HG02852 (cell line): ENCODE results near the gene SH3PXD2A.
"Not testable (repeated sequence)": the region's sequence is repeated elsewhere in the genome, so short reads cannot be mapped to it uniquely, and the experiment has no call there.

Experiments
- ATAC-seq: cut with Tn5 transposase; IDR thresholded peaks from one replicate; pipeline ENCODE4 v1.9.1; 2021; ENCODE audit warnings: mild to moderate bottlenecking, moderate library complexity; ENCODE audit not compliant: unreplicated experiment

The SH3PXD2A gene

DNA sequence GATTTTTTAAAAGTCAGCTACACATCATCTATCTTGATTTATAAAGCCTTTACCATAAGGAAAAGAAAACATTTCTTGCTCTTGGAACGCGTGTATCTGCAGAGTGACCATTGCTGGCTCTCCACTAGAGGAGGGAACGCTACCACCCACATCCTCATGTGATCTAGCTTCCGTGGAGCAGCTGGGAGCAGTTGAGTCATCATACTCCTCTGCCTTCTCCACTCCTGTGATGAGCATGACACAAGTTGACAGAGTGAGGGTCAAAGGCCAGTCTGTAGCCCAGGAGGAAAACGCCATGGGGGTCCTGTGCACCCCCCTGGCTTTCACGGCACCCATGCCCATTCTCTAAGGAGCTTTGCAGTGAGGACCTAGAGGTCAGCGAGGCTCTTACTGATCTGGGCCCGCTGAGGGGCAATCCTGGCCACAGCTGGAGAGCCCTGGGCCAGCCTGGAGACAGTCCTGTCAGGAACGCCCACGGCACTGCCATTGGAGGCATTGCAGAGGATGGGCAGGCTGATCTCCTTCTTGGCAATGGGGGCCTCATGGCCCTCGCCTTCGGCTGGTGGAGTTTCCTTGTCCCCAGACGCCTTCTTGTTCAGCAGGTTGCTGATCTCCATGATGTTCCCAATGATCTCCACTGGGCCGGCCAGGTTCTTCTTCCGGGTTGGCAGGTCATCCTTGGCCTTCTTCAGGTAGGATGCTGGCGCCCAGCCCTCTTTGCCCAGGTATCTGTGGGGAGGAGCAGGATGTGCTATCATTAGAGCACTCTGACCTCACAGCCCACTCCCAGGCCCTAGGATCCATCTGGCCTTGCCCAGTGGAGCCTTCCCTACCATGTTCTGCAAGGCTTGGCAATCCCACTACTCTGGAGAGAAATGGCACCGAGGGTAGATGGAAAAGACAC lies 242.7 kb downstream of the SH3PXD2A start:
- no peak for ATAC-seq

DNA sequence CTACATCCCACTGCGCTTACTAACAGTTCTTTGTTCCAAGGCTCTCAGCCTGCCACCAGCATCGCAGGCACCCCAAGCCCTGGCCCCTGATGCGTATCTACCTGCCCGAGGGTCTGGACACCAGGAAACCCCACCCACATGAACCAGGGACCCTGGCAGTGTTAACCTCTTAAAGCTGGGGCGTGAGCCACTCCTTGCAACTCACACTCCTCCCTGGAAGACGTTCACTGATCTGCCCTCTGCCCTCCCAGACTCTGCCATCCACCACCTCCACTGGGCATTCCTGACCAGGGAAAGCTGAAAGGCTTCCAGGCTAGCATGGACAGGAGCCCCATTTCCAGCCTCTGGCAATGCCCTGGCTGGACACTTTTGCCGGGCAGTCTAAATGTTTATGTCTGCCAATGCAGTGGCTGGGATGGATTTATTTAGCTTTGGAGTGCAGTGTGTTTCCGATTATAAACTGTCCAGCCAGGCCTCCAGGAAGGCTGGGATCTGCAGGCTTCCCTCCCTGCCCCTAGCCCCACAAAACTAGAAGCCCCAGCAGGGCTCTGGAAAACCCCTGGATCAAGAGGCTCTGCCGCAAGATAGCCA lies 244.4 kb downstream of the SH3PXD2A start:
- ATAC-seq: no peak

DNA sequence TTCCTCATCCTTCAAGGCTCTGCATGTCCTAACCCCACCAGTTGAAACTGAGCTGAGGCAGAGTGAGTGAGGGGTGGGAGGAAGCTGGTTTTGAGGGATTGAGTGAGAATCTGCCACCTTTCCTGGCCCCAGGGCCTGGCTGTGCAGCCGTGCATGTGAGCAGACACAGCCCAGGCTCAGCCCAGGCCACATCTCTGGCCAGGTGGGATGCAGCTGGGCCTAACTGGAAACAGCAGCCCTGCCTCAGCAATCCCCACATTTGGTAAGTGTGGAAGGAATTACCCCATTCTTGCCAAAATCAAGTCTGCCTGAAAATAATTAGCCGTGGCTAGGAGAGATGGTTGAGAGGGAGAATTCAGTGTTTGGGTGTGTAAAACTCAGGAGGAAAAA lies 245.3 kb downstream of the SH3PXD2A start:
- ATAC-seq: no peak

DNA sequence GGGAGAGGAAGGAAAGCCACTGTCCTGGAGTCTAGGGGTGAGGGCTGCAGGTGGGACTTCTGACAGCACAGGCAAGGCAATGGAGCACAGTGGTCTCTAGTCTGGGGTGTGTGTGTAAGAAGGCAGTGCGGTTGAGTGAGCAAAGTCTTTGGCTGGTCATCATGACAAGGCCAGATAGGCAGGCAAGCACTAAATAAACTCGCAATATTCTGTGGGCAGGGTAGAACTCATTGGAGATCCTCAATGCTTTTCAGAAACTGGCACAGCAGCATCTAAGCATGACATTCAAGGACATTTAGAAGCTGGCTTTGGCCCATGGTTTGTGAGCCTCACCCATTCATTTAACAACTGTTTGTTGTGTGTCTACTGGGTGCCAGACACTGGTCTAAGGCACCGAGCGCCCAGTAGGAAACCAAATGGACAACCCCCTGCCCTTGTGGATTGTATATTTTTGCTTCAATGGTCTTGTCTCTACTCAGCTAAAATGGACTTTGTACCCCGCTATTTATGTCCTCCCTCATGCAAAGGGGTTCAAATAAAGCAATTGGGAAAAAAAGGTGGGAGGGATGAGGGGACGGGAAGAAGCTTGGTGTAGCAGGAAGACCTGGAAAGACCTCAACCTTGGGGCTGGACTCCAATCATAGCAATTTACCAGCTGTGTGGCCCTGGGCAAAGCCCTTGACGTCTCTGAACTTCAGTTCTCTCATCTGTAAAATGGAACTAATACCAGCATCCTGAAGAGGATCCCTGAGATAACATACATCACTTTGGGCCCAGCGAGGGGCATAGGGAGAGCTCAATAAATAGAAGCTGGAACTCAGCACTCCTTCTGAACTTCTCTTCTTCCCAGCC lies 245.9 kb downstream of the SH3PXD2A start:
- ATAC-seq: no peak

DNA sequence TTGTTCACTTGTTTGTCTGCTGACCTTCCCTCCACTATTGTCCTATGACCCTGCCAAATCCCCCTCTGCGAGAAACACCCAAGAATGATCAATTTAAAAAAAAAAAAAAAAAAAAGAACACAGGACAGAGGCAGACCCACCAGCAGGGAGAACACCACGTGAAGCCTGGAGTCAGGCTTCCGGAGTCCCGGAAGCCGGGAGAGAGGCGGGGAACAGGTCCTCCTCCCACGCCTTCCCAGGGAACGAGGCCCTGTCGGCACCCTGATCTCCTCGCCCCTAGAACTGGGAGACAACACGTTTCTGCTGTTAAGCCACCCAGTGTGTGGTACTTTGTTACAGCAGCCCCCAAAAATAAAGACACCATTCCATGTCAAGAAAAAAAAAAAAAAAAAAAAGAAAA lies 247.3 kb downstream of the SH3PXD2A start:
- ATAC-seq: not testable (repeated sequence)

DNA sequence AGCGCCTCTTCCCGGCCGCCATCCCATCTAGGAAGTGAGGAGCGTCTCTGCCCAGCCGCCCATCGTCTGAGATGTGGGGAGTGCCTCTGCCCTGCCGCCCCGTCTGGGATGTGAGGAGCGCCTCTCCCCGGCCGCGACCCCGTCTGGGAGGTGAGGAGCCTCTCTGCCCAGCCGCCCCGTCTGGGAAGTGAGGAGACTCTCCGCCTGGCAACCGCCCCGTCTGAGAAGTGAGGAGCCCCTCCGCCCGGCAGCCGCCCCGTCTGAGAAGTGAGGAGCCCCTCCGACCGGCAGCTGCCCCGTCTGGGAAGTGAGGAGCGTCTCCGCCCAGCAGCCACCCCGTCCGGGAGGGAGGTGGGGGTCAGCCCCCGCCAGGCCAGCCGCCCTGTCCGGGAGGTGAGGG lies 248.3 kb downstream of the SH3PXD2A start:
- not testable (repeated sequence) for ATAC-seq

DNA sequence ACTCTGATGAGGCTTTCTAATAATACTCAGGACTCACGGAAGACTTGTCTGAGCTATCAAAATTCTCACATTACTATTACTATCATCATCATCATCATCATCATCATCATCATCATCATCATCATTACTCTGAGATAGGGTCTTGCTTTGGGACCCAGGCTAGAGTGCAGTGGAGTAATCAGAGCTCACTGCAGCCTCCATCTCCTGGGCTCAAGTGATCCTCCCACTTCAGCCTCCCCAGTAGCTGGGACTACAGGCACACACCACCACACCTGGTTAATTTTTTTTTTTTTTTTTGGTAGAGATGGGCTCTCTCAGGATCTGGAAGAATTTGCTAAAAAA lies 249.3 kb downstream of the SH3PXD2A start:
- not testable (repeated sequence) for ATAC-seq

DNA sequence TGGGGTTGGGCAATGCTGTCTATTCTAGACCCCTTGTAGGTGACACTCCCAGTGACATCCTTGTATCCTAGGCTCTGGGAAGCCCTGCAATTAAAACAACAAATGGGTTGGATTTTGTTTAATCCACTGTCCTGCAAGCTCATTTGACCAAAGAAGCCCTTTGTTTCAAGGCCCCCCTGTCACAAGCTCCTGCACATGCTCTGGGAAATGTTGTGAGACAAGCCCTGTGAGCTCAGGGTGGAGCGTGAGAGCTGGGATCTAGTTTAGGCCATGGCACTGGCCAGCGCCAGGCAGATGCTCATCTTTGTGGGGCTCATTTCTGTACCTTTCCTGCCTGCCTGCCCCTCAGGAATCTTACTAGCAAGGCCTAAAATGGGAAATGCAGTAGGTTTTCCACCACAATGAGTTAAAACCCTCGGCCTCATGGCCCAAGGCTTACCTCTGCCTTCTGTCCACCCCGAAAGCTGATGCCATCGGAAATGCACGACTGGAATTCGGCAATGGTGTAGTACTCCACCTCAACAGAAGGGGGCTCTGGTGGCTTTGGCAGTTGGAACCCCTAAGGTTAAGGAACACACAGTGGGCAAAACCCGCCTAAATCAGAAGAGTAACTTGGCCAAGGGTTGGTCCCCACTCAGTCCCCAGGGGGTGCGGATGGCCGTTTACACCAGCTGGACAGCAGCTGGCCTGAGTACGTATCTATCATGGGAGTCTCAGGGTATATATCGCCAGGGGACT lies 249.8 kb downstream of the SH3PXD2A start:
- ATAC-seq: no peak

DNA sequence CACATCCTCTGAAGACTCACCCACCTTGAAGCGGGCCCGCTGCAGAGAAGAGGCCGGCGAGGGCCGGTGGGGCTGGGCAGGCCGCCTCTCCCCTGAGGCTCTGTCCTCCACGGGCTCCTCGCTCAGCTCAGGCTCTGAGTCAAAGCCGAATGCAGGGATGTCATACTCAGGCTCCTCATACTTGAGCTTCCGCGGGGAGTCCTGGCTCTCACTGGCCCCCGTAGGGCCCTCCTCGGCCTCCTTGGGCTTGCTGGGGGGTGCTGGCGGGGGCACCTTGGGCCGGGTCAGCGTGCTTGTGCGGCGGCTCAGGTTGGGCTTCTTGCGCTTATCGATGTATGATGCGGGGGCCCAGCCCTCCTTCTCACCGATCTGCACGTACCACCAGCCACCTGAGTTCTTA lies 252.0 kb downstream of the SH3PXD2A start:
- ATAC-seq: no peak

DNA sequence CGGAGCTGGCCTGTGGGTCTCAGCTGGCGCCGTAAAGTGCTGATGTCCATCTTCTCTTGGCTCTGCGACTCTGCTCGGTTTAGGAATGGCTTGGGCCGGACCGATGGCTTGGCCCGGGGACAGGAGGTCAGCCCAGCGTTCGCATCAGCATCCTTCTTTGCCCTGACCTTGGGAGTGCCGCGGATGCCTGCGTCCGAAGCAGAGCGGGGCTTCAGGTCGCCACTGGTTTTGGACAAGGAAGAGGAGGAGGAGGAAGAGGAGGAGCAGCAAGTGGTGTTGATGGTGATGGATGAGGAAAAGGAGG lies 252.6 kb downstream of the SH3PXD2A start:
- ATAC-seq: no peak

DNA sequence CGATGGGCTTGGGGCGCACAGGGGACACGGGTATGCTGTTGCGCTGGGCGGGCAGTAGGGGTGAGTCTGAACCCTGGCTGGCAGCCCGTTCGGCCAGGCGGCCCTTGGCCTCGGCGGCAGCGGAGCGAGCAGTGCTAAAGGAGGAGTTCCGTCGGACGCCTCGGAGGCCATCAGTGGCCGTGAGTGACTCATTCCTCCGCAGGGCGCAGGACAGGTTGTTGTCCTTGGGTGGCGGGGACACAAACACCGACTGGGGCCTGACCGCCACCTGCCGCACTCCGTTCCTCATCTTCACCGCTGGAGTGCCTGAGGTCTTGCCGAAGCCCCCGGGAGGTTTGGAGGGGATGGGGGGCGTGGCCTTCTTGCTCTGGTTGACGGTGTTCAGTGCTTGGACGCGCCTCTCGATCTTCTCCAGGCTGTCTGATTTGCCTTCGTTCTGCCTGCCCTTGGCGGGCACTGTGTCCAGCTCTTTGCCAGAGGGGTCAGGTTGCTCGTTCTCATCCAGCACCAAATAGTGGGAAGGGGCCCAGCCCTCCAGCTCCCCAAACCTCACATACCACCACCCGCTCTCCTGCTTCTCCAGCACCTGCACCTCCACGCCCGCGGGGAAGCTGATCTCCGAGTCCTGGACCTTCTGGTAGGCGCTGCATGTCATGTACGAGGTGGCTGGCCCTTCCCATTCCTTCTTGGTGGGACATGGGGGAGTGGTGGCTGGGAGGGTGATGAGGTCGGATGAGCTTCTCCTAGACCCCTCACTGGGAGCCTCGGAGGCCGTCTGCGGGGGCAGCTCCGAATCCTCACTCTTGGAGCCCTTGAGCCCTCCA lies 253.1 kb downstream of the SH3PXD2A start:
- no peak for ATAC-seq

DNA sequence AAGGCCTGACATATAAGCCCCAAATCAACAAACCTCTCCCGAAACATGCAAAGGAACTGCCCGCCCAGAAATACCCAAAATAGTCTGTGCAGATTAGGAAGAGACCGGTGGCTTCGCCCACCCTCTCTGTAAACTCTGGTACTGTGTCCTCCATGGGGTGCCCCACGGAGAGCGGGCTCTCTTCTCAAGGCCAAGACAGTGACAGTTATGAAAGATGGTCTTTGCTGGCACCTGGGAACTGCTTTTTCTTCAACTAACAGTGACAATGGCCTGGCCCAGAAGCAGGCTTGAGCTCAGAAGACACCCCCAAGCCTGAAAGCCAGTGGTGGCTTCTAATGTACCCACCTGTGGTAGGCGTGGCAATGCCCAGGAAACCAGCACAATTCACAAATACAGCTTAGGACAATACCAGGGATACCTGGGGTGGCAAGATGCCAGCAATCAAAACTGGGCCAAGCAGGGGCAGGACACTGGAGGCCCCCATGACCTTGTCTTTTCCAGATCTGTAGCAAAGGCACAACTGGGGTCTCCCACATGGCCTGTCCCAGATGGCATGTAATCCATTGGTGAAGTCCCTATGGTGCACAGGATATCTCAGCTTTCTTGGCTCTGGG lies 254.3 kb downstream of the SH3PXD2A start:
- no peak for ATAC-seq

DNA sequence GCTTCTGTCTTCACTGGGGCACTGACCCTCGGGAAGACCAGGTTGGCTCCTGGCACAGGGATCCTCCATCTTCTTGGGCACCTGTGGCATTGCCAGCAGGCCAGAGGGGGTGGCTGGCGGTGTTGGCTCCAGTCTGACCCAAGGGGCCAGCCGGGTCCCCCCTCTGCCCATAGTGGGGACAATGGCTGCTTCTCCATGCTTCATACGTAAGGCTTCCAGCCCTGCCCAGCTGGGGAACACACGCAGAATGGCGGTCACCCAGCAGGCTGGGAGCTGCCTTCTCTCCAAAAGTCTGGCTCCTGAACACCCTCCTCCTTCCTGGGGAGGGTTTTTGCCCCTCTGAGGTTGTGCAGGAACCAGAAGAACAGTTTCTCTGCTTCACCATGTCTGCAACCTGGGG lies 255.1 kb downstream of the SH3PXD2A start:
- ATAC-seq: no peak

DNA sequence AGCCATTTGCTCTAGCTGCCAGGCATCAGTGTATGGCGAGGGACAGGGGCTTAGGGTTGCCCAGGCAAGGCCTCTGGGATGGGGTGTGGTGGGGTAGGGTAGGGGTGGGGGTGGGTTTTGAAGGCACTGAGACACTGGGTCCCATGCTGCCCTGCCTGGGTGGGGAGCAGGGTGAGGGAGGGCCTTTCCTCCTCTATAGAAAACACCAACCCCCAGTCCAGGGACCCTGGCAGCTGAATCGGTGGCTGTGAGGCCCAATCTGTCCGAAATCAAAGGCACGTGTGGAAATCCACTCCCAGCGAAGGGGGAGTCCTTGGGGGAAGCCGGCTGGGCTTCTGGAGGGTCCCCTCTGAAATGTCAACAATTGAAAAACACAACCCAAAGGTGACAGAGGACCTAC lies 255.5 kb downstream of the SH3PXD2A start:
- ATAC-seq: no peak

DNA sequence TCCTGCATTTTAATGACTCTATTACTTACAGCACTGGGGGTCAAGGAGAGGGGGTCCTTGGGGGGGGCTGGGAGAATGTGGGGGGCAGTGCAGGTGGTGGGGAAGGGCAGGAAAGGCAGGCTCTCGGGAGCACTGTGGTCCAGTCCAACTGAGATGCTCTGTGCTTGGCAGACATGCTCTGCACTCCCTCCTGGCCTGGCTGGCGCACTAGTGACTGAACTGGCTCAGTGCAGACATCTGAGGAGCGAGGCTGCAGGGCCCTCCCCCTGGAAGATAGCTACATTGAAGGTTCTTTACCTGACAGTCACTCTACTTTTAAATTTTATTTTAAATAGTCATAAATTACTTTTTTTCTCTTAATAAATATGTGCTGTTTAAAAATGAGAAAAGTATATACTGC lies 256.2 kb downstream of the SH3PXD2A start:
- no peak for ATAC-seq

DNA sequence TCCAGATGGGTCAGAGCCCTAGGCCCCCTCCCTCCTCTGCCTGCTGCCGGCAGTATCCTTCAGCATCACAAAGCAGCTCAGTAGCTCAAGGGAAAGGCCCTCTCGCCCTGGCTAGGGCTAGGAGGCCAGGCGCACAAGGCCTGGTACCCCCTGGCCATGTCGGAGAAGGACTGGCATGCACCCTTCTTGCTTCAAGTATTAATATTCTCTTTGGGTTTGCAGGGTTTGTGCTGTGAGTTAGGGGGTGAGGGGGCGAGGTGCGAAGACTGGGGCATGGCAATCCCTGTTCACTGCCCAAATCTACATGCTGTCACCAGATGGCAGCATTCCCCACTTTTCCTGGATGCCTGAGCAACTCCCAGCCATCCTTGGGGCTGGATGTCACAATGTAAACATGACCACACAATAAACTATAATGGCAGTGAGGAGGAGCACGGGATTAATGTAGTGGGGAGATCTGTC lies 256.7 kb downstream of the SH3PXD2A start:
- no peak for ATAC-seq

DNA sequence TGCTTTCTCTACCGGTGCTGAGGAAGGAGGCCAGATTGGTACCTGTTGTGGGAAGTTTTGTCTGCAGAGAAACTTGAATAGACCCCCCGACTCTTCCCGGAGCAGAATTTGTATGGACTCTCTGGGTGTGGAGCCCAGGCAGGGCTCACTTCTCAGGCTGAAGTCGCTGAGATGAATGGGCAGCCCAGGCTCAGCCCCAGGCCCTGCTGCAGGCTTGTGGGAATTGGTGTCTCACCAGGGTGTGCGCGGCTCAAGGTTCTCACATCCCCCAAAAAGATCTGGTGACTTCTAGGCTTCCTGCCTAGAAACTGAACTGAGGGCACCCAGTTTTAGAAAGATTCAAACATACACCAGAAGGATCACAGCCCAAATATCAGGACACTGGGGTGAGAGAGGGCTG lies 258.4 kb downstream of the SH3PXD2A start:
- ATAC-seq: no peak

DNA sequence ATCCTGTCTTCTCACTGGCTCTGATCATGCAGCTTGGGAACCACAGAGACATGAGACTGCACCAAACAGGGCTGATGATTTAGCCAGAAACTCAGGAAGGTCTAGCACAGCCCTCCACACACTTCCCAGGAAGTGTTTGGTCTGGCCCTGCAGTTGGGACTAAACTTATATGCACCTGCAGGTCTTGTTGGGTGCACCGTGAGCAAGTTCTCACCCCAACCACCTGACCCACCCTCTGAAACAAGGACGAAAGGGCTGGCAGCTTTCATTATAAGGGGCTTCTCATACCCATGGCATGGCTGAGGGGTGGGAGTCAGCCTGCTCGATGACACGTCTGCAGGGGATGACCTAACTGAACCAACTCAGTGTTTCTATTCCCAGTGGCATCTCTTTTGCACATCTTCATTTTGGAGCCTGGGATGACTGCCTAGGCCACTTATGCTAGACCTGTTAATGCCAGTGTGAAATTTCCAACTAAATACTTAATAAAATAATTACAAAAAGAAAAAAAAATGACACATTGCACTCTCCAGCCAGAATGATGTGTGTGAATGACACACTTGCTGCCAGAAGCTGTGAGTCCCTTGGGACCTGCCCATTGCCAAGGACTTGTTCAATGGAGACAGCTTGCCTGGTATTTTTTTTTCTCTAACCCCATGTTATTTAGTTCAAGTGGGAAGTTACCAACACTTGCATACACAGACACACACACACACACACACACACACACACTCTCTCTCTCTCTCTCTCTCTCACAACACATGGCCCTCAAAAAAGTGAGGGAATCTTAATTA lies 259.2 kb downstream of the SH3PXD2A start:
- no peak for ATAC-seq

DNA sequence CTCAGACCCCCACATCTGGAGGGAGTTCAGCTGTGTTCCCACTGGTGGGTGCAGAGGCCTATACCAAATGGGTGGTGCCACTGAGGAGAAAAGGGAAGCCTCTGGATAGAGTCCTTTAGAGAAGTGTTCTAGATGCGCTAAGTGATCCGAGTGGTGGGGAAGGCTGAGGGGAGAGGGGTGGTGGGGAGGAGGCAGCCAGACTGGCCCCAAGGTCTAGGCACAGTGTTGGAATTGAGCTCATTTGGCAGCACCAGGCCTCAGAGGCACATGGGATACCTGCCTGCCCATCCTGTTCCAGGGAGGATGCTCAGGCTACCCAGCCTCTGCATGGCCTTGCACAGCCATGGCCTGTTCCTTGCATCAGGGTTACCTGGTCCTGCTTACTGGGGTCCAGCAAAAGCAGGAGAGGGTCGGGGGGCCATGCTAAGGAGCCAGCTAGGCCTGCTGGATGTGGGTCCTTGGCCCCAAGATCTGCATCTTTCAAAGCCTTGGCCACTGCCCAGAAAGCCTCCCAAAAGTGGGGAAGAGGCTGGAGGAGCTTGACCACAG lies 262.3 kb downstream of the SH3PXD2A start:
- no peak for ATAC-seq
